Hematopoietic multipotent progenitor cell treated with erythropoietin and hydrocortisone succinate and interleukin-3 and kit ligand, for 6 days (in vitro differentiated cells): Measurements from ENCODE around the gene CDSN.
"Not testable (repeated sequence)": the region's sequence is repeated elsewhere in the genome, so short reads cannot be mapped to it uniquely, and the experiment has no call there.

ENCODE experiments used
- DNase-seq: peaks from one replicate; pipeline ENCODE4 v3.0.0-alpha.2; 2015

The CDSN gene, protein sequence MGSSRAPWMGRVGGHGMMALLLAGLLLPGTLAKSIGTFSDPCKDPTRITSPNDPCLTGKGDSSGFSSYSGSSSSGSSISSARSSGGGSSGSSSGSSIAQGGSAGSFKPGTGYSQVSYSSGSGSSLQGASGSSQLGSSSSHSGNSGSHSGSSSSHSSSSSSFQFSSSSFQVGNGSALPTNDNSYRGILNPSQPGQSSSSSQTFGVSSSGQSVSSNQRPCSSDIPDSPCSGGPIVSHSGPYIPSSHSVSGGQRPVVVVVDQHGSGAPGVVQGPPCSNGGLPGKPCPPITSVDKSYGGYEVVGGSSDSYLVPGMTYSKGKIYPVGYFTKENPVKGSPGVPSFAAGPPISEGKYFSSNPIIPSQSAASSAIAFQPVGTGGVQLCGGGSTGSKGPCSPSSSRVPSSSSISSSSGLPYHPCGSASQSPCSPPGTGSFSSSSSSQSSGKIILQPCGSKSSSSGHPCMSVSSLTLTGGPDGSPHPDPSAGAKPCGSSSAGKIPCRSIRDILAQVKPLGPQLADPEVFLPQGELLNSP

DNA sequence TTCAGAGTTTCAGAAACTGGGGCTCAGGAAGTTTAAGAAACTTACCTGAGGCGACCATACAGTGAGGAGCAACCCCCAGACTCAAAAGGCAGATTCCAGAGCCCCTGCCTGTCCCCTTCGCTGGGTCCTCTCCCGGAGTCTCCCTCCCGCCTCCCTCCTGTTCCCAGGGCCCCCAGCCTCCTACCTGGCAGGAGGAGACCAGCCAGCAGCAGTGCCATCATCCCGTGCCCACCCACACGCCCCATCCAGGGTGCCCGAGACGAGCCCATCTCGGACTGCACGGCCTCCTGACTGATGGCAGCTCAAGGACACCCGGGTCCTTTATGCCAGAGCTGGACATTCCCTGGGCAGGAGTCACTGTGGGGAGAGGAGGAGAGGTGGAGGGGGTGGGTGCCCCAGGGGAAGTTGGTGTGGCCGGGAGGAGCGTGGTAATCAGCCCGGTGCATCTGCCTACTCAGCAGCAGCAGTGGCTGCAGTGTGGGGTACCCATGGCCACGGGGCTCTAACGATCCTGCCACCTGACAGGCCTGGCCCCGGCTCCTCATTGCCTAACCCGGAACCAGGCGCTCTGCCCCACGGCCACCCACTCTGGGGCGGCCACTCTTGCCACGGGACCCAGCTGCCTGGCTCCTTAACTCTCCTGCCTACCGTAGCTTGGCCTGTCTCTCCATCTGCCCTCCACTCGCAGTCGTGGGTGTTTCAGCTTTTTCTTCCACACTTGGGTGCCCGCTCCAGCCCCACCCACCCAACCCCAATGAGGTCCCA lies at the start of gene CDSN:
TSS of gene CDSN (minus strand) at position 296 of the 765 bp plus-strand sequence. CDS start at position 269, 27 bp downstream.
- peak; percentile 48 for DNase-seq

DNA sequence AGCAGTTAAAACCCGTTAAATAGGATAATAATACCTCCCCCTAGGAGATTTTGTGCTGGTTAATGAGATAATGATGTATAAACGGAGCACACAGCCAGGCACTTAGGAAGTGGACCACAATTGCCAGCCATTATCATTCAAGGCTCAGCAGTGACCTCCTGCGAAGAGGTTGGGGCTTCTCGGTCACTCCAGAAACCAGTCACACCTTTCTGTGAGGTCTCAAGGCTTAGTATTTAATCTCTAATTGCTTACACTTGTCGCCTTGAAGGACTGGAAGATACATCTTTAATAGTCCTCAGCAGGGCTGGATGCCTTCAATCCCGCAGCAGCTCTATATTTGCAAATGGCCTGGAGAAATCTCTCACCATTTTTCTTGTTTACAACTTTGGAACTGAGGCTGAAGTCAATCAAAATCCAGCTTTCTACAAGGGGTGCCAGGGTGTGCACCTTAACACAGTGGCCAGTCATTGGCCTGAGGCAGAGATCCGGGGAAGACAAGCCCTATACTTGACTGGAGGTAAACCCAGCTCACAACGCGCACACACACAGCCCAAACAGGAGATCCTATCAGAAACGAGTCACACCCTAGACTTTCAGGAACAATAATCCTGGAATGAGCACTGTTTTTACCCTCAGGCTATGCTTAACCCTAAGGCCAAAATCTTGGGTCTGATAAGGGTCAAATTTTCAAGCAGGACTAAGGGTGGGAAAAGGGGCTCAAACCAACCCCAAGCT lies 49.0 kb upstream of the CDSN start:
- no peak for DNase-seq

DNA sequence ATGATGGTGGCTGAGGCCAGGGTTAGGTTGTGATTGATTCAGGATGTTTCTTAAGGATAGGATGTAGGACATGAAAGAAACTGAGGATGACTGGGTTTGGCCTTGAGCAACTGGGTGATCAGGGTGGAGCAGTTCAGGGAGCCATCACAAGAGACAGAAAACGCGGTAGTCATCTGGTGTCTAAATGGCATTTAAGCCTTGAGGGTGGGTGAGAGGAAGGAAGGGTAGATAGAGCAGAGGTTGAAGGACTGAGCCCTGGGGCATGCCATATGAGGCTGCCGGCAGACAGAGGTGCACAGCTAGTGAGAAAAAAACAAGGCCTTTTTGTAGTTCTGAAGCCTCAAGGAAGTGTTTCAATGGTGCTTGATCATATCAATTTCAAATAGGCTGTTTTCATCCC lies 48.4 kb upstream of the CDSN start:
- DNase-seq = no peak

DNA sequence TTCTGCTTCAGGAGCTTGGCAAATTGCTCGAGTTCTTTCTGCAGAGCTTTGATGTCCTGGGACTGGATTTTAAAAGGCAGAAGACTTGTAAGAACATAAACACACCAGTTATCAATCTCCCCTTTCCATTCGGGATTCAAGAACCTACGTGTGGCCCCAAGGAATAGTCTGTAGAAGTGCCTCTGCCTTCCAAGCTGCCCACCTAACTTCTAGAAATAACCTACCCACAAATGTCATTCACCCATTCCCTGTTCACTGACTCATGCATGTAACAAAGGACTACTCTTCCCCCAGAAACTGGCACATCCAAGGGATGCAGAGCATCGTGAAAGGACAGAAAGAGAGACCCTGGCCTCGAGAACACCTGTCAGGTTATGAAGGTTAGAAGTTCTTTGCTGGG lies 45.7 kb upstream of the CDSN start:
- no peak for DNase-seq

DNA sequence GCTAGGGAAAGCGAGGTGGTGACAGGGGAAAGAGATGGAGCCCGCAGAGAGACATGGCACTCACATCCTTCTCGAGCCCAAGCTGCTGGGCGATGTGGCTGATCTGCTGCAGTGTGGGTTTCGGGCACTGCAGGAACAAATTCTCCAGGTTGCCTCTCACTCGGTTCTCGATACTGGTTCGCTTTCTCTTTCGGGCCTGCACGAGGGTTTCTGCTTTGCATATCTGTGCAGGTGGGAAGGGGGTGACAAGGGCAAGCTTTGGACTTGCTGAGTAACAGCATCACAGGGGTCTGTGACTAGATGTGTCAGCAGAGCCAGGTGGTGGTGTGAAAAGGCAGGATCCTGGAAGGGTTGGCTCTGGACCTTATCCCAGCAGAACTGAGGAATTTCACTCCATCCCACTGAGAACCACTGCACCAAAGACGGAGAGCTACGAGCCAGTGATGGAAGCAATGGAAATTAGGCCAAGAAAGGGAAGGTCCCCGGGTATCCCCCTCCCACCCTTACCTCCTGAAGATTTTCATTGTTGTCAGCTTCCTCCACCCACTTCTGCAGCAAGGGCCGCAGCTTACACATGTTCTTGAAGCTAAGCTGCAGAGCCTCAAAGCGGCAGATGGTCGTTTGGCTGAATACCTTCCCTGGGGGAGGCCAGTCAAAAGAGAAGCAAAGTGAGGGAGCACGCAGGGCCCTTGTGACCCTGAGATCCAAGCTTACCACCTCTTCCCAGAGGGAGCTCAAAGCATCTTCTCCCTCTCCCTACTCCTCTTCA lies 45.0 kb upstream of the CDSN start:
- DNase-seq = not testable (repeated sequence)

DNA sequence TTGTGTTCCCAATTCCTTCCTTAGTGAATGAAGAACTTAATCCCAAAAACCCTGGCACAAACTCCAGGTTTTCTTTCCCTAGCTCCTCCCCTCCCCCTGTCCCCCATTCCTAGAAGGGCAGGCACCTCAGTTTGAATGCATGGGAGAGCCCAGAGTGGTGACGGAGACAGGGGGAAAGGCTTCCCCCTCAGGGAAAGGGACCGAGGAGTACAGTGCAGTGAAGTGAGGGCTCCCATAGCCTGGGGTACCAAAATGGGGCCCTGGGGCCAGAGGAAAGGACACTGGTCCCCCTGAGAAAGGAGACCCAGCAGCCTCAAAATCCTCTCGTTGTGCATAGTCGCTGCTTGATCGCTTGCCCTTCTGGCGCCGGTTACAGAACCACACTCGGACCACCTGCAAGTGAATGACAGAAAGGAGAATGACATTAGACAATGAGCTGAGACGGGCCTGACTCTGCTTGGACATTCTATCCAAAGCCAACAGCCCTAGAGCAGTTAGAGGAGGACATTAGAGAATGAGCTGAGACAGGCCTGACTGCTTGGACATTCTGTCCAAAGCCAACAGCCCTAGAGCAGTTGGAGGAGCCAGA lies 44.3 kb upstream of the CDSN start:
- DNase-seq = not testable (repeated sequence)

DNA sequence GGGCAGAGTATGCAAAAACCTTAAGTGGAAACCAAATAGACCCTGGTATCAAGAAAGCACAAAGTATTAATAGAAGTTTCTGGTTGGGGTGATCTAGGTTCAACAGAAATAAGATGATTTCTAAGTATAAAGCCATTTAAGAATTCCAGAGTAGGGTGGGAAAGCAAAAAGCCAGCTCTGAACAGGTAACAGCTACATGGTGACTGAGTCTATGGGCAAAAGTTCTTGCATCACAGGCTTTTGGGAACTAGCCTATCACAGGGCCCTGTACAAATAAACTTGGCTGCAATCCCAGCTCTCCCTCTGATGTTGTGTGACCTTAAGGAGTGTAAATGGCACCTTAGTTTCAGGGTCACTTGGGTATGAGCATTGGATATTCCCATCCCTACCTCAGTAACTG lies 43.7 kb upstream of the CDSN start:
- DNase-seq = peak; percentile 28

DNA sequence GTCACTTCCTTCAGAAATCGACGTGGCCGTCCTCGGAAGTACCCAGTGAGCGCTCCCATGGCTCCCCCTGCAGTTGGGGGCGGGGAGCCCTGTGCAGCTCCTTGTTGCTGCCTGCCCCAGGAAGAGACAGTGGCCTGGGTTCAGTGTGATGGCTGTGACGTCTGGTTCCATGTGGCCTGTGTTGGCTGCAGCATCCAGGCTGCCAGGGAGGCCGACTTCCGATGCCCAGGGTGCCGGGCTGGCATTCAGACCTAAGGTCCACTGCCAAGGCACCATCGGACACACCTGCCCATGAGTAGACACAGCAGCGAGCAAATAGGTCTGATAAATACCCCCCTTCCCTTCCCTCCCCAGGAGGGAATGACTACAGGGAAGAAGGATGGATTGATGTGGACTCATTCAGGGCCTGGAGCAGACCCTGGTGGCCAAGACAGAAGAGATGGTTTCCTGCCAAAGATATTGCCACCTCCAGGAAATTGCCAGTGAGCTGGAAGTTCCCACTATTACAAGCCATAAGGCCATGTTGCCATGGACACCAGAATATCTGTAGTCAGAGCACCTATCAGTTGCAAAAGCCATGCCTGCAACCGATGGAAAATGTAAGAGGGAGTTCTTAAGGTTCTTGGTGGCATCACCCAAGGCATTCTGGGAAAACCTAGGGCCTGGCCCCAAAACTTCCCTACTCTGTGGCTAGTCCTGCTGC lies 42.4 kb upstream of the CDSN start:
- DNase-seq = no peak

DNA sequence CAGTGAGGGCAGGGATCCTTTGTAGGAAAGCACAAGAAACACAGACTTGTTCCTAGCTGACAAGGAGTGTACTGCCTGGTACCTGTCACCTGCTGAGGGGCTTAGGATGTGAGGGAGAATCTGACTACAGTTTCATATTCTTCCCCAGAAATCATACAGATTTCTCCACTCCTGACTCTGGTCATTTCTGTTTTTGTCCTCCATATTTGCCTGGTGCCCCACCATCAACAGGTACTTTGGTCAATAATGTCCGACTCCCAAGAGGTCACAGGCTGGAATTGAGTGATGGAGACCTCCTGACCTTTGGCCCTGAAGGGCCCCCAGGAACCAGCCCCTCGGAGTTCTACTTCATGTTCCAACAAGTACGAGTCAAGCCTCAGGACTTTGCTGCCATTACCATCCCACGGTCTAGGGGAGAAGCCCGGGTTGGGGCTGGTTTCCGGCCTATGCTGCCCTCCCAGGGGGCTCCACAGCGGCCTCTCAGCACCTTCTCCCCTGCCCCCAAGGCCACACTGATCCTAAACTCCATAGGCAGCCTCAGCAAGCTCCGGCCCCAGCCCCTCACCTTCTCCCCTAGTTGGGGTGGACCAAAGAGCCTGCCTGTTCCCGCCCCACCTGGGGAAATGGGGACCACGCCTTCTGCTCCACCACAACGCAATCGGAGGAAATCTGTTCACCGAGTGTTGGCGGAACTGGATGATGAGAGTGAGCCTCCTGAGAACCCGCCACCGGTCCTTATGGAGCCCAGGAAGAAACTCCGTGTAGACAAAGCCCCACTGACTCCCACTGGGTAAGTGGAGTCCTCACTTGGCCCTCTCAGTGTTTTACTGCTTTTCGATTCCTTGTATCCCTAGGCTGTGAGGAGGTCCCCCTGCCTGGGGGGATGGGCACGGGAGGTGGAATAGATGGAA lies 41.2 kb upstream of the CDSN start:
- DNase-seq = no peak

DNA sequence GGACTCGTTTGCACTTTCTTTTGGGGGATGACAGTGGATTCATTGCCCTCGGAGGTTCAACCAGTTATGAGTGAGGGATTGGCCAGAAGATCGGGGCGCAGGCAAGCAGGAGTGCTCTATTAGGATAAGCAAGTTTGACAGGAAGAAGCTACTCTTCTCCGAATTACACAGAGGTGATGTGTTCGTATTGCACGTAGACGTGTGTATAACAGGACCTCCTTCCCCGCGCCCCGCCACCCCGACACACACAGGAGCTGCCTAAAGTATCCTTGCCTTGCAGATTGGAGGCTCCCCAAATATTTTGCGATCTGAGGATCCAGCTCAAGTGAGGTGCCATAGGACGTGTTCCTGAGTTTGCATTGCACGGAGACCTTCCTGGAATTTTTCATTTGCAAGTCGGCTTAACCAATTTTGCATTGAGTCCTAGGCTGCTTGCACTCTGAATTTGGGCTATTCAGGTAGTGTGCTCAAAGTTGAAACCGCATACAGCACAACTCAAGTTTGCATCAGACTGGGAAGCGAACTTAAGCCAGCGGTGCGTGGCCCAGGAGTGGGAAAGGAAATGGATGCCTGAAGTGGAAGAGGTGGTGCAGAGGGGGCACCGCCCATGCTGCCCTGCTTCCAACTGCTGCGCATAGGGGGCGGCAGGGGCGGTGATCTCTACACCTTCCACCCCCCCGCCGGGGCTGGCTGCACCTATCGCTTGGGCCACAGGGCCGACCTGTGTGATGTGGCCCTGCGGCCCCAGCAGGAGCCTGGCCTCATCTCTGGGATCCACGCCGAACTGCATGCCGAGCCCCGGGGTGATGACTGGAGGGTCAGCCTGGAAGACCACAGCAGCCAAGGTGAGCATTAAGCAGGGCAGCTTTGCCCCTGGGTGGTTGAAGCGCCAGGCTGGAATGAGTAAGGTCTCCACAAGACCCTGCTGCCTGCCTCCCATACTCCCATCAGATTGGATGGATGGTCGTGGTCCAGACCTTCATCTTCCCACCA lies 38.9 kb upstream of the CDSN start:
- peak; percentile 58 for DNase-seq

DNA sequence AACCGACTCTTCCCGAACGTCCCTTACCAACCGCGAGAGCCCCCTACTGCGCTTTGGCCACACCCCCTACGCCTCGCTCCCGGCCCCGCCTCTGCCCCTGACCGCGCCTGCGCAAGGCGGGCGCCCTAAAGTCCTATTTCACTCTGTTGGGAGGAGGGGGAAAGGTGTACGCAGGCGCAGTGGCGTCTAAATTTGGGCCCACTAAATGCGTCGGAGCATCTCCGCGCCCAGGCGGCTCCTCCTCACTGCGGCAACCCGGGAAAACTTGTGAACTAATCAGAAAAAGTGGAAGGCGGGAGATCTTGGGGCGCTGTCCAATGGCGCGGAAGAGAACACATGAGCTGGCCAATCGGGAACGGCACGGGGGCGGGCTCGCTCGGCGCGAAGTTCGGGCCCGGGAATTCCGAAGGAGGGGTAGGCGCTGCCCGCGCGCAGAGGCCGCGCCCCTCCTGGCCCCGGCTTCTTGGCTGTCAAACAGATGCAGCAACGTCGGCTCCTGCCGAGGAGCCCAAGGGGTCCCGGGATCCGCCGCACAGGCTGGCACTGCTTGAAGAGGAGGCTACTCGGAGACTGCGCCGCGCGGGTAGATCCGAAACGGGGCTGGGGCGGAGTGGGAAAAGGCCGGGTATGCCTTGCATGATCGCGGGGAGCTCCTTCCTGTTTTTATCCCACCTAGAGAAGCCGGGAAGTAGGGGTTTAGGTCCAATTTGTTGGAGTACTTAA lies 38.1 kb upstream of the CDSN start, which contains the start of gene TCF19:
TSS of gene TCF19 (plus strand) at position 450 of the 723 bp plus-strand sequence. CDS start 881 bp downstream, outside the sequence.
- peak; percentile 99 for DNase-seq

DNA sequence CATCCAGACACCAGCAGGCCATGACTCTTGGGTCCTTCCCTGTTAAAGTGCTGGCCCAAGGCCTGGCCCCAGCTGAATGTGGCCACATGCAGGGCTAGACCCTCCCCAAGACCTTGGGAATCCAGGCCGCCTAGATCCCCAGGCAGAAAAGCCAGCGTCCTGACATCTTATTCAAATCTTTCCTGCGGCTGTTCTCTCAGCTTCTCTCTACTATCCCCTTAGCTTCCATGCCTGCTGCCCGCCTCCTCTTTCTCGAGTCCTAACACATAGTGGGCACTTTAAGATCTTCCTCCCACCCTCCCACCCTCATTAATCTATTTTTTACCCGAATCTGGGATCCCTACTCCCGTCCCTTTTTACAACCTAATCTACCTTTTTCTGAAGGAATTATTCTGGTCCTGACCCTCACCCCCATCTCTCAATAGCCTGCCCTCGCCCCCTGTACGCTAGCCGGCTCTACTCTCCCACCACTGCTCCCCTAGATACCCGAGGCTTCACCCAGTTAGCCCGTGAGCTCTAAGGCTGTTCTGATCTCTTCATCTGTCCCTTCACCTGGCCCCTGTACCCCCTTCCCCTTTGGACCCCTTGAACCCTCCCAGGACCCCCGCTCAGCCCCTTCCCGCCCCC lies 37.4 kb upstream of the CDSN start, which contains the start of gene CCHCR1:
TSS of gene CCHCR1 (minus strand) at position 290 of the 627 bp plus-strand sequence. CDS start at position 88, 202 bp downstream.
- DNase-seq = no peak

DNA sequence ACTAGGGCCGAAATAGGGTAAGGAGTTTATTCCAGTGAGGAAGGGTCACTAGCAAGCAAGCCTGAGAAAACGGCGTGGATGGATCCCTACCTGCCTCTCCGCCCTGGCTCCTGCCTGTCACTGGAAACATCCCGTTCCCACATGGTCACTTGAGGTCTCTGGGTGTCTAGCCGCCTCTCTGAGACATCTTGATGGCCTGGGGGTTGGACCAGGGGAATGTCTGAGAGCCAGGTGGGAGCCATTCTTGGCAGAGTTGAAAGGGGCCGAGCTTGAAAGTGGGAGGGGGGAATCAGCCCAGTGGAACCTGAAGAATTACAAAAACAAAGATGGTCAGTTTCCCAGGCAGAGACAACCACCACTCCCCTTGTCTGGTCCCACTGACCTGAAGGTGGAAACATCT lies 36.4 kb upstream of the CDSN start:
- DNase-seq = no peak

DNA sequence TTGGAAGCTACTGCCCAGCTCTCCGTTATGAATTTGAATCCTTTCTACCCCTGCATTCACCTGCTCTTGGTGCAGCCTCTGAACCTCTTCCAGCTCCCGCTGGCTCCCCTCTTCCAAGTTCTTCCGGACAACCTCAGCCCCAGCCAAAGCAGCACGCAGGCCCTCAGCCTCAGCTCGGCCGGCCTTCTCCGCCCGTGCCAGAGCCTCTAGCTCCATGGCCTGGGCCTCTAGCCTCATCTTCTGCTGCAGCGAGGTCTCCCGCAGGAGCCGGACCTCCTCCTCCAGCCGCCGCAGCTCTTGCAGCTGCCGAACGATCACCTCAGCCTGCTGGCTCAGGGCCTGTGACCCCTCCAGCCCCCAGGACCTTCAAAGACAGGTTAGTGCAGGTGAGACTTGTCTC lies 34.2 kb upstream of the CDSN start:
- no peak for DNase-seq

DNA sequence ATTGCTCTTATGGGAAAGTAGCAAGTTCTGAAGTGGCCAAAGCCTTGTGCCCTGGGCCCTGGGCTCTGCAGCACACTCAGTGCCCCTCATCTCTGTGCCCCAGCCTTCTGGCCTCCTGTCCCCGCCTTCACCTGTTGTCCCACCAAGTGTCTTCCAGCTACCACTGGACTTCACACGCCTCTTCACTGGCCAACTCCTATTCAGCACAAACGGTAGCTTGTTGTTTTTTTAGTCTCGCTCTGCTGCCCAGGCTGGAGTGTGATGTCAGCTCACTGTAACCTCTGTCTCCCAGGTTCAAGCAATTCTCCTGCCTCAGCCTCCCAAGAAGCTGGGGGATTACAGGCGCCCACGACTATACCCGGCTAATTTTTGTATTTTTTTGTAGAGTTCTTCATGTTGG lies 32.5 kb upstream of the CDSN start:
- DNase-seq = no peak

DNA sequence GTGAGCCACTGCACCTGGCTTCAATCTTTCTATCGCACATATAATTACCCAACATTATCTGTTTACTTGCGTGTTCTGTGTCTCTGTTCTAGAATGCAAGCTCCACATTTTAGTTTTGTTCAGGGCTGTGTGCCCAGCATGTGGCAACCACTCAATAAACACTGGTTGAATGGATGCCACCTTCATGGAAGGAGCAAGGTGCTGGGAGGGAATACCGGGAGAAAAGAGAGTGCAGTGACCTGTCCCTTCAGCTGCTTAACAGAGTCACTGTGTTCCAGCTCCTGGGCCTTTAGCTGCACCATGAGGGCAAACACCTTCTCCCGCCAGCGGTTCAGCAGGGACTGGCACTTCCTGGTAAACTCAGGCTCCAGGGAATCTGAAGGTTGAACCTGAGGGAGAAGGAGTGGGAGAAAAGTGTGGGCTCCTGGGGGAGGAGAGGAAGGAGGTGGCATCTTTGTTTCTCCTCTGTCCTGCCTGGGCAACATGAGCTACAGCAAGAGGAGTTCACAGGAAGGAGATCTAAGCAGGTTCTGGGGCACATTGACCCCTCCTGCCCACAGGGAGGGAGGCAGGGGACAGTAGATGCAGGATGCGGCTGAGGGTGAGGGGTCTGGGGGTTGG lies 29.7 kb upstream of the CDSN start:
- no peak for DNase-seq

DNA sequence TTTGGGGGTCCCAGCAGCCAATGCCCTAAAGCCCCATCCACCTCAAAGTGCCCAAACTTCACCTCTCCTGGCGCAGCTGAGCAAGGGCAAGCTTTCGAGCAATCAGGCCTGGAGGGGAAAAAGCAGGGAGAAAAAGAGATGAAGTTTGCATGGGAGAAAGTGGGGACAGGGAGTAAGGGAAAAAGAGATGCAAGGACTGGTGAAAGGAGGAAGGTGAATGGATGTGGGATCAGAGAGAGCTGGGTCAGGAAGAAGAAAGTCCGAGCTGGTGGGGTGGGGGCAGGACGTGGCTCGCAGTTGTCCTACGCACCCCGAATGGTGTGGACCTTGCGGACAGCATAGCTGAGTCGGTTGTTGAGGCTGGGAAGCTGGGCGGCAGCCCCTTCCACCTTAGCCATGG lies 25.1 kb upstream of the CDSN start:
- DNase-seq = no peak
